GM19463 (cell line): ENCODE data around the gene CDH13.

Experiments
- ATAC-seq: cut with Tn5 transposase; IDR thresholded peaks from one replicate; pipeline ENCODE4 v1.9.1; 2021; ENCODE audit warnings: mild to moderate bottlenecking, moderate library complexity; ENCODE audit not compliant: unreplicated experiment

CDH13 gene

GRCh38 chr16:83622010-83622409 is 995.2 kb downstream of the CDH13 start:
- ATAC-seq = no peak

- ATAC-seq = no peak
Measured at GRCh38 chr16:83623091-83623730, 996.4 kb downstream of the CDH13 start.

GRCh38 chr16:83623892-83624291 is 997.1 kb downstream of the CDH13 start:
- no peak for ATAC-seq

- ATAC-seq = no peak
Measured at GRCh38 chr16:83624429-83625120, 997.8 kb downstream of the CDH13 start.

GRCh38 chr16:83626204-83626603 is 999.4 kb downstream of the CDH13 start:
- ATAC-seq = no peak

GRCh38 chr16:83626676-83627075 is 999.9 kb downstream of the CDH13 start:
- ATAC-seq = no peak

- no peak for ATAC-seq
Measured at GRCh38 chr16:83627996-83628395, 1001.2 kb downstream of the CDH13 start.

- ATAC-seq = no peak
Measured at GRCh38 chr16:83629426-83629825, 1002.7 kb downstream of the CDH13 start.

GRCh38 chr16:83629836-83630235 is 1003.1 kb downstream of the CDH13 start:
- no peak for ATAC-seq

GRCh38 chr16:83630979-83631378 is 1004.2 kb downstream of the CDH13 start:
- no peak for ATAC-seq

GRCh38 chr16:83633286-83633685 is 1006.5 kb downstream of the CDH13 start:
- no peak for ATAC-seq

- no peak for ATAC-seq
Measured at GRCh38 chr16:83648347-83648746, 1021.6 kb downstream of the CDH13 start.

- ATAC-seq = no peak
Measured at GRCh38 chr16:83651871-83652270, 1025.1 kb downstream of the CDH13 start.

GRCh38 chr16:83652943-83653342 is 1026.2 kb downstream of the CDH13 start:
- ATAC-seq = no peak

GRCh38 chr16:83653785-83654184 is 1027.0 kb downstream of the CDH13 start:
- ATAC-seq = no peak

- ATAC-seq = no peak
Measured at GRCh38 chr16:83660282-83660681, 1033.5 kb downstream of the CDH13 start.

- ATAC-seq = no peak
Measured at GRCh38 chr16:83661656-83662055, 1034.9 kb downstream of the CDH13 start.

- ATAC-seq = no peak
Measured at GRCh38 chr16:83666449-83666848, 1039.7 kb downstream of the CDH13 start.

GRCh38 chr16:83669456-83669855 is 1042.7 kb downstream of the CDH13 start:
- ATAC-seq = no peak

- ATAC-seq = no peak
Measured at GRCh38 chr16:83674931-83675535, 1048.3 kb downstream of the CDH13 start.

- ATAC-seq = no peak
Measured at GRCh38 chr16:83676086-83676485, 1049.3 kb downstream of the CDH13 start.

GRCh38 chr16:83680980-83681379 is 1054.2 kb downstream of the CDH13 start:
- no peak for ATAC-seq
